Panc1 (cell line): ENCODE data around the gene SCAMP3. TPM values are rescaled to one million over a fixed set of nuclear protein-coding genes. Genes with fewer than 3 reads are reported as not detected.
"Not testable (repeated sequence)": the region's sequence is repeated elsewhere in the genome, so short reads cannot be mapped to it uniquely, and the experiment has no call there.

Source experiments
- ATAC-seq: fragments of 200-7000 bp; cut with Tn5 transposase; 2 replicates; pipeline ENCODE4 v1.9.1; 2020; ENCODE audit warnings: mild to moderate bottlenecking, moderate library complexity
- BruUV-seq: library from RNA; stranded (reverse); fragments of 400-500 nt; replicated peaks from 2 replicates; lab custom pipeline; 2021; lab: Mats Ljungman, UMichigan
- CTCF ChIA-PET: fragments of 300-600 bp; sonication (Branson Sonifier 250); formaldehyde crosslinking; loops from one replicate; lab custom pipeline; 2022; ENCODE audit warnings: antibody characterized with exemption; lab: Charles Lee
- POLR2A ChIA-PET: fragments of 300-600 bp; sonication (Branson Sonifier 250); formaldehyde crosslinking; loops from one replicate; lab custom pipeline; 2022; ENCODE audit warnings: antibody characterized with exemption; lab: Charles Lee
- DNase-seq: peaks from one replicate; pipeline ENCODE4 v3.0.0-alpha.2; 2010; ENCODE audit warnings: low read depth, low spot score
- H3K27ac ChIP-seq: 2 replicates; pipeline ENCODE4 v1.5.1; 2011; ENCODE audit warnings: mild to moderate bottlenecking, low read length, inconsistent platforms
- H3K27me3 ChIP-seq: fragments of 200-500 bp; sonication (Bioruptor generic); 2 replicates; pipeline ENCODE4 v1.6.0; 2014; ENCODE audit warnings: low read length, inconsistent platforms; ENCODE audit not compliant: control insufficient read depth, insufficient read depth
- H3K36me3 ChIP-seq: fragments of 200-500 bp; sonication (Bioruptor generic); 2 replicates; pipeline ENCODE4 v1.5.1; 2014; ENCODE audit warnings: inconsistent platforms, mild to moderate bottlenecking, low read length, moderate library complexity; ENCODE audit not compliant: control insufficient read depth, insufficient read depth
- H3K4me1 ChIP-seq: 2 replicates; pipeline ENCODE4 v1.5.1; 2011; ENCODE audit warnings: inconsistent platforms, mild to moderate bottlenecking, low read length, moderate library complexity; ENCODE audit not compliant: control insufficient read depth, insufficient read depth
- H3K4me3 ChIP-seq, 2 experiments: 2 replicates each; pipeline ENCODE4 v1.5.1; 2011 to 2012; ENCODE audit warnings: low read depth in 2 of 2, low read length in 2 of 2, mild to moderate bottlenecking in 2 of 2, inconsistent platforms in 1 of 2, moderate library complexity in 1 of 2
- H3K9me3 ChIP-seq: fragments of 200-500 bp; sonication (Bioruptor generic); 2 replicates; pipeline ENCODE4 v1.5.1; 2014; ENCODE audit warnings: low read depth, mild to moderate bottlenecking, inconsistent platforms, low read length, moderate library complexity; ENCODE audit not compliant: control insufficient read depth, insufficient read depth
- POLR2AphosphoS5 ChIP-seq: IDR thresholded peaks from 2 replicates; pipeline ENCODE4 v1.6.1; 2012; ENCODE audit warnings: mild to moderate bottlenecking, low read depth, low read length, moderate library complexity
- SIN3A ChIP-seq: IDR thresholded peaks from 2 replicates; pipeline ENCODE4 v1.6.1; 2012; ENCODE audit warnings: low read depth, mild to moderate bottlenecking, low read length, moderate library complexity, borderline replicate concordance; ENCODE audit not compliant: insufficient read depth
- TCF7L2 ChIP-seq: IDR thresholded peaks from 2 replicates; pipeline ENCODE4 v1.6.1; 2011; ENCODE audit warnings: mild to moderate bottlenecking, low read depth, low read length, inconsistent platforms
- in situ Hi-C: cut with HindIII; loops from 2 replicates; pipeline ENCODE4 v1.10.0; 2016; ENCODE audit warnings: low sequenced_read_pairs, low pct_unique_long_range_greater_than_20kb
- intact Hi-C: fragments of 100-400 bp; cut with micrococcal nuclease; formaldehyde crosslinking; loops from one replicate; pipeline ENCODE4 v1.10.0; 2022; ENCODE audit not compliant: unreplicated experiment
- total RNA-seq: library from RNA; stranded (reverse); gene quantifications from one replicate; pipeline ENCODE4 v1.2.1, GENCODE V29; 2021; ENCODE audit not compliant: unreplicated experiment
- TF ChIP-seq, protein P1 (sequence below): fragments of 450-650 bp; IDR thresholded peaks from 2 replicates; pipeline ENCODE4 v1.5.1; 2017; ENCODE audit warnings: mild to moderate bottlenecking
- TF ChIP-seq, protein P2 (sequence below), 2 experiments: IDR thresholded peaks; 2 replicates each; pipeline ENCODE4 v1.6.1; 2011 to 2012; ENCODE audit warnings: low read depth in 2 of 2, control low read depth in 1 of 2, low read length in 1 of 2, mild to moderate bottlenecking in 1 of 2, moderate library complexity in 1 of 2; ENCODE audit not compliant: insufficient read depth in 1 of 2

Gene SCAMP3
- total RNA-seq, 1 experiment from 2014 or later, result 200 TPM

DNA sequence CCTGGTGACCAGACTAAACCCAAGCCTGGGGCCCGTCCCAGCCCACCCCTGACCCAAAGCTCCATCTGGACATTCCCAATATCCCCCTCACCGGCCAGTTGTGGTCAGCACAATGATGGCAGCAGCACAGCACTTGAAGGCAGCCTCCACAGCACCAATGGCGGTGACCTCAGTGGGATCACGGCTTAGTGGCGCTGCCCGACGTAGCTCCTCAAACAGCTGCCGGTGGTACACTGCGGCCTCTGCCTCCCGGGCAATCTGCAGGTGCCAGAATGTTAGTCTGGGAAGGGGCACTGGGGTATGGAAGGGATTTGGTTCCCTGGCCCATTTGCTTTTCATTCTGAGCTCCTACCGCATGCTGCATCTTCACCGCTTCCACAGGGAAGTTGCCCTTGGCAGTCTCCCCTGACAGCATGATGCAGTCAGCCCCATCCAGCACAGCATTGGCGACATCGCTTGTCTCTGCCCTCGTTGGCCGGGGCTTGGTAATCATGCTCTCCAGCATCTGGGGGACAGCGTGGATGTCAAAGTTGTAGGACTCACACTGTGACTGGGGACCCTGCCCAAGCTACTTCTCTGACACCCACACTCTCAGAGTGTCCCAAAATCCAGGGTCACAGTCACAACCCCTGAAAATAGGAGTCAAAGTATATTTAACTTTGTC lies 31.1 kb upstream of the SCAMP3 start:
- Histone ChIP-seq H3K4me3 (no peak overlapping the region), H3K9me3 (no peaks in the 10 kb centered on the region), H3K27me3 (no peaks in the 10 kb centered on the region), H3K27ac (no peak overlapping the region), H3K4me1 (no peaks in the 10 kb centered on the region), H3K36me3 (no peaks in the 10 kb centered on the region)
- in situ Hi-C loops, result no loop called here
- ChIA-PET CTCF (no interaction called here), POLR2A (no interaction called here)
- intact Hi-C loops, result no loop called here
- ATAC-seq (no peak), DNase-seq (no peak)
- no TSS peak for BruUV-seq
- TF ChIP-seq, protein P1, sequence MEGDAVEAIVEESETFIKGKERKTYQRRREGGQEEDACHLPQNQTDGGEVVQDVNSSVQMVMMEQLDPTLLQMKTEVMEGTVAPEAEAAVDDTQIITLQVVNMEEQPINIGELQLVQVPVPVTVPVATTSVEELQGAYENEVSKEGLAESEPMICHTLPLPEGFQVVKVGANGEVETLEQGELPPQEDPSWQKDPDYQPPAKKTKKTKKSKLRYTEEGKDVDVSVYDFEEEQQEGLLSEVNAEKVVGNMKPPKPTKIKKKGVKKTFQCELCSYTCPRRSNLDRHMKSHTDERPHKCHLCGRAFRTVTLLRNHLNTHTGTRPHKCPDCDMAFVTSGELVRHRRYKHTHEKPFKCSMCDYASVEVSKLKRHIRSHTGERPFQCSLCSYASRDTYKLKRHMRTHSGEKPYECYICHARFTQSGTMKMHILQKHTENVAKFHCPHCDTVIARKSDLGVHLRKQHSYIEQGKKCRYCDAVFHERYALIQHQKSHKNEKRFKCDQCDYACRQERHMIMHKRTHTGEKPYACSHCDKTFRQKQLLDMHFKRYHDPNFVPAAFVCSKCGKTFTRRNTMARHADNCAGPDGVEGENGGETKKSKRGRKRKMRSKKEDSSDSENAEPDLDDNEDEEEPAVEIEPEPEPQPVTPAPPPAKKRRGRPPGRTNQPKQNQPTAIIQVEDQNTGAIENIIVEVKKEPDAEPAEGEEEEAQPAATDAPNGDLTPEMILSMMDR, result no peak
- TF ChIP-seq SIN3A (no peak), TCF7L2 (no peak), POLR2AphosphoS5 (no peak)
- TF ChIP-seq, protein P2, sequence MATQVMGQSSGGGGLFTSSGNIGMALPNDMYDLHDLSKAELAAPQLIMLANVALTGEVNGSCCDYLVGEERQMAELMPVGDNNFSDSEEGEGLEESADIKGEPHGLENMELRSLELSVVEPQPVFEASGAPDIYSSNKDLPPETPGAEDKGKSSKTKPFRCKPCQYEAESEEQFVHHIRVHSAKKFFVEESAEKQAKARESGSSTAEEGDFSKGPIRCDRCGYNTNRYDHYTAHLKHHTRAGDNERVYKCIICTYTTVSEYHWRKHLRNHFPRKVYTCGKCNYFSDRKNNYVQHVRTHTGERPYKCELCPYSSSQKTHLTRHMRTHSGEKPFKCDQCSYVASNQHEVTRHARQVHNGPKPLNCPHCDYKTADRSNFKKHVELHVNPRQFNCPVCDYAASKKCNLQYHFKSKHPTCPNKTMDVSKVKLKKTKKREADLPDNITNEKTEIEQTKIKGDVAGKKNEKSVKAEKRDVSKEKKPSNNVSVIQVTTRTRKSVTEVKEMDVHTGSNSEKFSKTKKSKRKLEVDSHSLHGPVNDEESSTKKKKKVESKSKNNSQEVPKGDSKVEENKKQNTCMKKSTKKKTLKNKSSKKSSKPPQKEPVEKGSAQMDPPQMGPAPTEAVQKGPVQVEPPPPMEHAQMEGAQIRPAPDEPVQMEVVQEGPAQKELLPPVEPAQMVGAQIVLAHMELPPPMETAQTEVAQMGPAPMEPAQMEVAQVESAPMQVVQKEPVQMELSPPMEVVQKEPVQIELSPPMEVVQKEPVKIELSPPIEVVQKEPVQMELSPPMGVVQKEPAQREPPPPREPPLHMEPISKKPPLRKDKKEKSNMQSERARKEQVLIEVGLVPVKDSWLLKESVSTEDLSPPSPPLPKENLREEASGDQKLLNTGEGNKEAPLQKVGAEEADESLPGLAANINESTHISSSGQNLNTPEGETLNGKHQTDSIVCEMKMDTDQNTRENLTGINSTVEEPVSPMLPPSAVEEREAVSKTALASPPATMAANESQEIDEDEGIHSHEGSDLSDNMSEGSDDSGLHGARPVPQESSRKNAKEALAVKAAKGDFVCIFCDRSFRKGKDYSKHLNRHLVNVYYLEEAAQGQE (IDR thresholded peaks at IDR 0.05; ENCODE audit: insufficient read depth in 1 of 2, low read depth in 2 of 2, low read length in 1 of 2), result no peak

DNA sequence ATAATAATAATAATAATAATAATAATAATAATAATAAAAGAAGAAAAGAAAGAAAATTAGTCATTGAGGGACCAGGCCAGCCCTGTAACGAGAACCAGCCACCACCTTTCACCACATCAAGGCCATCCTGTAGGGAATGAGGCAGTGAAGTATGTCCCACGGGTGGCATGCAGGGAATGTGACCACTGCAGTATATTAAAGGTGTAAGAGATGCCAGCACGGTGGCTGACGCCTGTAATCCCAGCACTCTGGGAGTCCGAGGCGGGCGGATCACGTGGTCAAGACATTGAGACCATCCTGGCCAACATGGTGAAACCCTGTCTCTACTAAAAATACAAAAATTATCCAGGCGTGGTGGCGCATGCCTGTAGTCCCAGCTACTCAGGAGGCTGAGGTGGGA lies 28.8 kb upstream of the SCAMP3 start:
- H3K27me3 ChIP-seq, CTCF ChIA-PET, intact Hi-C loops, in situ Hi-C loops, ATAC-seq, H3K4me3 ChIP-seq, H3K4me1 ChIP-seq, DNase-seq, POLR2A ChIA-PET, BruUV-seq, H3K27ac ChIP-seq, H3K36me3 ChIP-seq, H3K9me3 ChIP-seq: not testable (repeated sequence)

DNA sequence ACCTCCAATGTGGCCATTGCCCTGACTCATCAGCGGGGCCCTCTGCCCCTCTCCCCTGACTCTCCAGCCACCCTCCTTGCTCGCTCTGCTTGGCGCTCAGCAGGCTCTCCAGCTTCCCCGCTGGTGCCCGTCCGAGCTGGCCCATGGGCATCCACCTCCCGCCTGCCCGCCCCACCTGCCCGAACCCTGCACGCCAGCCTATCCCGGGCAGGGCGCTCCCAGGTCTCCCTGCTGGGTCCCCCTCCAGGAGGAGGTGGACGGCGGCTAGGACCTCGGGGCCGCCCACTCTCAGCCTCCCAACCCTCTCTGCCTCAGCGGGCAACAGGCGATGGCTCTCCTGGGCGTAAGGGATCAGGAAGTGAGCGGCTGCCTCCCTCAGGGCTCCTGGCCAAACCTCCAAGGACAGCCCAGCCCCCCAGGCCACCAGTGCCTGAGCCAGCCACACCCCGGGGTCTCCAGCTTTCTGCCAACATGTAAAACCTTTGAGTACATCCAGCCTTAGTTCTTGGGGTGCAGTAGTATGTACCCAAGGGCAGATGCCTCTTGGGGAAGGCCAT lies 25.9 kb upstream of the SCAMP3 start:
- Histone ChIP-seq H3K9me3 (no peaks in the 10 kb centered on the region), H3K36me3 (no peaks in the 10 kb centered on the region), H3K4me3 (no peak overlapping the region), H3K27me3 (no peaks in the 10 kb centered on the region), H3K4me1 (no peaks in the 10 kb centered on the region), H3K27ac (no peak overlapping the region)
- no peak for DNase-seq
- no peak for ATAC-seq
- ChIA-PET CTCF (no interaction called here), POLR2A (no interaction called here)
- TF ChIP-seq, protein P2 (IDR thresholded peaks at IDR 0.05; ENCODE audit: insufficient read depth in 1 of 2, low read depth in 2 of 2, low read length in 1 of 2), result no peak
- TF ChIP-seq TCF7L2 (no peak), POLR2AphosphoS5 (no peak)
- TF ChIP-seq, protein P1, result no peak
- in situ Hi-C loops, result no loop called here
- no TSS peak for BruUV-seq
- intact Hi-C loops, result no loop called here
